GM12864 (cell line): Measurements from ENCODE around the gene WDR59.

Experiments
- DNase-seq: peaks from one replicate; pipeline ENCODE4 v3.0.0-alpha.2; 2011; ENCODE audit warnings: low read depth
- H3K4me3 ChIP-seq: 2 replicates; pipeline ENCODE4 v1.5.1; 2011; ENCODE audit warnings: mild to moderate bottlenecking, low read depth, low read length, control low read depth
- TF ChIP-seq, protein P1 (sequence below): IDR thresholded peaks from 2 replicates; pipeline ENCODE4 v1.5.1; 2011; ENCODE audit warnings: low read depth, mild to moderate bottlenecking, moderate library complexity, low read length, control low read depth, inconsistent platforms; ENCODE audit errors: missing control alignments

Gene WDR59

DNA sequence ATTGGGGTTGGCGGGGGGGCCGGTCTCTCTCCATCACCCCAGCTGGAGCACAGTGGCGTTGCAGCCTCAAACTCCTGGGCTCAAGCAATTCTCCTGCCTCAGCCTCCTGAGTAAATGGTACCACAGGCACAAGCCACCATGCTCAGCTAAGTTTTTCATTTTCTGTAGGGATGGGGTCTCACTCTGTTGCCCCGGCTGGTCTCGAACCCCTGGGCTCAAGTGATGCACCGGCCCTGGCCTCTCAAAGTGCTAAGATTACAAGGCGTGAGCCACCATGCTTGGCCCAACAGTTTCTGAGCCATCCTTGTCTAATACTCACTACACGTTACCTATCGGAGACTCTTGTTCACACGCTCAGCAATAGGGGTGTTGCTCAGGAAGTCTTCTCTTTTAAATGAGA is 11.6 kb downstream of the WDR59 start:
- TF ChIP-seq, protein P1, sequence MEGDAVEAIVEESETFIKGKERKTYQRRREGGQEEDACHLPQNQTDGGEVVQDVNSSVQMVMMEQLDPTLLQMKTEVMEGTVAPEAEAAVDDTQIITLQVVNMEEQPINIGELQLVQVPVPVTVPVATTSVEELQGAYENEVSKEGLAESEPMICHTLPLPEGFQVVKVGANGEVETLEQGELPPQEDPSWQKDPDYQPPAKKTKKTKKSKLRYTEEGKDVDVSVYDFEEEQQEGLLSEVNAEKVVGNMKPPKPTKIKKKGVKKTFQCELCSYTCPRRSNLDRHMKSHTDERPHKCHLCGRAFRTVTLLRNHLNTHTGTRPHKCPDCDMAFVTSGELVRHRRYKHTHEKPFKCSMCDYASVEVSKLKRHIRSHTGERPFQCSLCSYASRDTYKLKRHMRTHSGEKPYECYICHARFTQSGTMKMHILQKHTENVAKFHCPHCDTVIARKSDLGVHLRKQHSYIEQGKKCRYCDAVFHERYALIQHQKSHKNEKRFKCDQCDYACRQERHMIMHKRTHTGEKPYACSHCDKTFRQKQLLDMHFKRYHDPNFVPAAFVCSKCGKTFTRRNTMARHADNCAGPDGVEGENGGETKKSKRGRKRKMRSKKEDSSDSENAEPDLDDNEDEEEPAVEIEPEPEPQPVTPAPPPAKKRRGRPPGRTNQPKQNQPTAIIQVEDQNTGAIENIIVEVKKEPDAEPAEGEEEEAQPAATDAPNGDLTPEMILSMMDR: no peak
- no peak overlapping the region for H3K4me3 ChIP-seq
- no peak for DNase-seq

DNA sequence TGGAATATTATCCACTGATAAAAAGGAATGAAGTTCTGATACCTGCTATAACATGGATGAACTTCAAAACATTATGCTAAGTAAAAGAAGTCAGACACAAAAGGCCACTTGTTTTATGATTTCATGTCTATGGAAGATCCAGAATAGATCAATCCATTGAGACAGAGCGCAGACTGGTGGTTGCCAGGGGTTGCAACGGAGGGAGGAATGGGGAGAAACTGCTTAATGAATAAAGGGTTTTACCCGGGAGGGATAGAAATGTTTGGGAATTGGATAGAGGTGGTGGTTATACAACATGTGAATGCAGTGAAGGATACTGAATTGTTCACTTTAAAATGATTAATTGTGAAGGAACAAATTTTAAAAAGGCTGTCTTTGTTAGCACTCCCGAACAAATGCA is 30.2 kb downstream of the WDR59 start:
- TF ChIP-seq, protein P1: no peak
- no peak for DNase-seq
- H3K4me3 ChIP-seq: no peak overlapping the region

DNA sequence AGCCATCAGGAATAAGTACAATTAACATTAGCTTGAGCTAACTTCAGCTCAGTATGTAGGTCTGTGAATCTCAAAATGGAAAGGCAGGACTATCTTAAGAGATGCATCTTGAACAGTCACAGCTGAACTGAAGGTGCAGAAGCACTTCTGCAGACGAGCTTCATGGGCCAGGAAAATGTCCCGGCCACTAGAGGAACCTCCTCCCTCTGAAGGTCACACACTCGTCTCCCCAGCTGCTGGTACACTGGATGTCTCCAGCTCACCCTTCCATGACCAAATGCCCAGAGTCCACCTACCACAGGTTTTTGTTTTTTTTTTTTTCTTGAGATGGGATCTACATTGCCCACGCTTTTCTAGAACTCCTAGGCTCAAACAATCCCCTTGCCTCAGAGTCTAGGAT is 33.2 kb downstream of the WDR59 start:
- H3K4me3 ChIP-seq: no peak overlapping the region
- TF ChIP-seq, protein P1: no peak
- DNase-seq: no peak

DNA sequence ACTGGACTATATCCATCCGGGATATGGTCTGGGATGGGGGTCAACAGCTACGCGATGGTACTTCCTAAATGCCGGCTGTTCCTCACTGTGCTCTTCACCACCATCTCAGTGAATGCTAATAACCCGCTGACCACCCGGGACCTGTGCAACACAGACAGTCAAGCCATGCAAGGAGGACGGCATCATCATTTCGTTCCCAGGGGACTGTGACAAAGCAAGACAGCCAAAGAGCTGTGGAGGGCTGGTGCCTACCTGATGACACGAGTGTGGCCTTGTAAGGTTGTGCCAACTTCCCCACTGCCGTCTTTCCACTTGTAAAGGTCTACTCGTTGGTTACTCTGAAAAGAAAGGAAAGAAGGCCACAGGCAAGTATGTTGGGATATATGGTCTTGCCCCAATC is 33.7 kb downstream of the WDR59 start:
- DNase-seq: no peak
- TF ChIP-seq, protein P1: no peak
- H3K4me3 ChIP-seq: no peak overlapping the region

DNA sequence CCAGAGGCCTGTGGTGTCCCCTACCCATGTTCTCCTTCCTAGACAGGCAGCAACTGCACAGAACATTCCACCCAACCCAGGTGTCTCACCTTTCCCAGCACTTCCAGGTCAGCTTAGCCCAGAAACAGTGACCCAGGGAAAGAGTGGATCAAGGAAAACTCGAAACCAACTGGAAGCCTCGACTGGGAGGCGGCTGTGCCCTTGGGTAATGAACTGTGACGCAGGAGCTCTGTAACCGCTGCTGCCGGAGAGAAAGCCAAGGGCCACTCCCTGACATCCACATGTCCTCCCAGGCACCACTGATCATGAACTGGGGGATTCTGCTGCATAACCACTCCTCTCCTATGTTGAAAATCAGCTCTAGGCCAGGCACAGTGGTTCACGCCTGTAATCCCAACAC is 34.4 kb downstream of the WDR59 start:
- DNase-seq: no peak
- H3K4me3 ChIP-seq: no peak overlapping the region
- TF ChIP-seq, protein P1: no peak

DNA sequence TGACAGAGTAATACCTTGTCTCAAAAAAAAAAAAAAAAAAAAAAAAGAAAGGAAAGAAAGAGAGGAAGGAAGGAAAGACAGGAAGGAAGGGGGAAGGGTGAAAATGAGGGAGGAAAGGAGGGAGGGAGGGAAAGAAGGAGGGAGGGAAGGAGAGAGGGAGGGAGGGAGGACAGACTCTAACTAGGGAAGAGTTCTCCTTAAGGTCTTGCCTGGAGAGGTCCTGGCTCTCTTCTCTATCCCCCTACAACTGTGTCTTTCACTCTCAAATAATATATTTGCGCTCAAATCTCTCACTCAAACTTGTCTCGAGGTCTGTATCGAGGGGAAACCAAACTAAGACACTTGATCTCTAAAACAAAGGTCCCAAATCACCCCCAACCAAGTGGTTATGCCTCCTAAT is 35.6 kb downstream of the WDR59 start:
- H3K4me3 ChIP-seq: no peak overlapping the region
- TF ChIP-seq, protein P1: no peak
- DNase-seq: no peak

DNA sequence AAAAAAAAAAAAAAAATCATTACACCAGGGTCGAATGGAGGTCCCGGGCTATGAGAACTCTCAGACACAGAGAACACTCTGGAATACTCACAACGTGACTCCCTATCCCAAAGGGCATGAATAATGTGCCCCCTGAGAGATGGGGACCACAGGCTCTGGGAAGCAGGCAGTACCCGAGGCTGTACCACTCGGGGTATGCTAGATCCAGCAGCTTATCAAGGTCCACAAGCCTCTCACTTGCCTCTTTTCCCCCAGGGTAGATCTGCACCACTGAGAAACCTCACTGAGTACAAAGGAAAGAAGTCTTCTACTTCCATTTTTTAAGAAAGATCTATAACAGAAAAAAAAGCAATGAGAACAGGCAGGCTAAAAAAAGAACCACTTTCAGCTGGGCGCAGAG is 40.5 kb downstream of the WDR59 start:
- no peak overlapping the region for H3K4me3 ChIP-seq
- TF ChIP-seq, protein P1: no peak
- no peak for DNase-seq
